ENCODE measurements around the gene NRG2.

The NRG2 gene

DNA sequence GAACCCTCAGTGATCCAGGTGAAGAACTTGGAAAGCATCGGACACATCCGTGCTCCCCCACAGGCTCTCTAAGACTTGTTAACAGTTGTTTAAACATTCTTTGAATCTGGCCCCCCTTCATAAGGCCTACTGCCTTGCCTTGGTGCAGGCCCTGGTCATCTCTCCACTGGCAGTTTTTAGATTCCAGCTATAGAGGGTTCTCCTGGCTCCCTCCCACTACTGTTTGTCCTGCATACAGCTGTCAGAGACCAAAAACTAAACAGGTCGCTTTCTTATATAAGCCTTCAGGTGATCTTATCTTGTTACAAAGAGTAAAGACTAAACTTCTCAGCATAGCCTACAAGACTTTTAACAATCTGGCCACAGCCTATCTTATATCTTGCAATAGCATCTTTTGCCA lies 32.3 kb downstream of the NRG2 start:
- ATAC-seq = no peak

DNA sequence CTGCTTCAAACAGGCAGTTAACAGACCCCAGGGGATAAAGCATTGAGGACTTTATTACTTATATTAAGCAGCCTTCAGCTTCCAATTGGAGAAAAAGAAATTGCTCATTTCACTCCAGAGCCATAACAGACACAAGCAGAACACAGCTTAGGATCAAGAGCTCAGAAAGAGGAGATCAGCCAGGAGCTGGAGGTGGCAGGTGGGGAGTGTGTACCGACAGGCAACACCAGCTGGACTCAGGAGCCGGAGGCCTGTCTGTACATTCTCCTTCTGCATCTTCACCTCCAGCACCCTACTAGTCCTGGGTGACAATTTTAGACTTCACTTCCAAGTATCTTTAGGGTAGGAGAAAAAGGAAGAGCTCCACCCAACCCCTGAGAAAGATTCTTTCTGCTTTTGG lies 35.8 kb downstream of the NRG2 start:
- TF ChIP-seq, protein P1, sequence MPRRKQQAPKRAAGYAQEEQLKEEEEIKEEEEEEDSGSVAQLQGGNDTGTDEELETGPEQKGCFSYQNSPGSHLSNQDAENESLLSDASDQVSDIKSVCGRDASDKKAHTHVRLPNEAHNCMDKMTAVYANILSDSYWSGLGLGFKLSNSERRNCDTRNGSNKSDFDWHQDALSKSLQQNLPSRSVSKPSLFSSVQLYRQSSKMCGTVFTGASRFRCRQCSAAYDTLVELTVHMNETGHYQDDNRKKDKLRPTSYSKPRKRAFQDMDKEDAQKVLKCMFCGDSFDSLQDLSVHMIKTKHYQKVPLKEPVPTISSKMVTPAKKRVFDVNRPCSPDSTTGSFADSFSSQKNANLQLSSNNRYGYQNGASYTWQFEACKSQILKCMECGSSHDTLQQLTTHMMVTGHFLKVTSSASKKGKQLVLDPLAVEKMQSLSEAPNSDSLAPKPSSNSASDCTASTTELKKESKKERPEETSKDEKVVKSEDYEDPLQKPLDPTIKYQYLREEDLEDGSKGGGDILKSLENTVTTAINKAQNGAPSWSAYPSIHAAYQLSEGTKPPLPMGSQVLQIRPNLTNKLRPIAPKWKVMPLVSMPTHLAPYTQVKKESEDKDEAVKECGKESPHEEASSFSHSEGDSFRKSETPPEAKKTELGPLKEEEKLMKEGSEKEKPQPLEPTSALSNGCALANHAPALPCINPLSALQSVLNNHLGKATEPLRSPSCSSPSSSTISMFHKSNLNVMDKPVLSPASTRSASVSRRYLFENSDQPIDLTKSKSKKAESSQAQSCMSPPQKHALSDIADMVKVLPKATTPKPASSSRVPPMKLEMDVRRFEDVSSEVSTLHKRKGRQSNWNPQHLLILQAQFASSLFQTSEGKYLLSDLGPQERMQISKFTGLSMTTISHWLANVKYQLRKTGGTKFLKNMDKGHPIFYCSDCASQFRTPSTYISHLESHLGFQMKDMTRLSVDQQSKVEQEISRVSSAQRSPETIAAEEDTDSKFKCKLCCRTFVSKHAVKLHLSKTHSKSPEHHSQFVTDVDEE (CRISPR knock-in tag; IDR thresholded peaks at IDR 0.05) = no peak
- TF ChIP-seq ZC3H10 (CRISPR knock-in tag; IDR thresholded peaks at IDR 0.05) = no peak
- no peak for TF ChIP-seq RARB (CRISPR knock-in tag; IDR thresholded peaks at IDR 0.05)
- TF ChIP-seq, protein P2, sequence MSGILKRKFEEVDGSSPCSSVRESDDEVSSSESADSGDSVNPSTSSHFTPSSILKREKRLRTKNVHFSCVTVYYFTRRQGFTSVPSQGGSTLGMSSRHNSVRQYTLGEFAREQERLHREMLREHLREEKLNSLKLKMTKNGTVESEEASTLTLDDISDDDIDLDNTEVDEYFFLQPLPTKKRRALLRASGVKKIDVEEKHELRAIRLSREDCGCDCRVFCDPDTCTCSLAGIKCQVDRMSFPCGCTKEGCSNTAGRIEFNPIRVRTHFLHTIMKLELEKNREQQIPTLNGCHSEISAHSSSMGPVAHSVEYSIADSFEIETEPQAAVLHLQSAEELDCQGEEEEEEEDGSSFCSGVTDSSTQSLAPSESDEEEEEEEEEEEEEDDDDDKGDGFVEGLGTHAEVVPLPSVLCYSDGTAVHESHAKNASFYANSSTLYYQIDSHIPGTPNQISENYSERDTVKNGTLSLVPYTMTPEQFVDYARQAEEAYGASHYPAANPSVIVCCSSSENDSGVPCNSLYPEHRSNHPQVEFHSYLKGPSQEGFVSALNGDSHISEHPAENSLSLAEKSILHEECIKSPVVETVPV (CRISPR knock-in tag; IDR thresholded peaks at IDR 0.05) = no peak
- no peak for TF ChIP-seq TCF4 (CRISPR knock-in tag; IDR thresholded peaks at IDR 0.05; ENCODE audit: borderline replicate concordance)

More for the DNA sequence above, 32.3 kb downstream of the NRG2 start:
- no peak for TF ChIP-seq ZNF70 (CRISPR knock-in tag; IDR thresholded peaks at IDR 0.05)
- no peak for TF ChIP-seq CSDC2 (CRISPR knock-in tag; IDR thresholded peaks at IDR 0.05)
- no peak for TF ChIP-seq OSR1 (CRISPR knock-in tag; IDR thresholded peaks at IDR 0.05)
- TF ChIP-seq GLIS3 (CRISPR knock-in tag; IDR thresholded peaks at IDR 0.05) = no peak
- TF ChIP-seq TCF4 (CRISPR knock-in tag; IDR thresholded peaks at IDR 0.05; ENCODE audit: borderline replicate concordance) = no peak
- no peak for TF ChIP-seq ZC3H10 (CRISPR knock-in tag; IDR thresholded peaks at IDR 0.05)
- TF ChIP-seq ARNTL (CRISPR knock-in tag; IDR thresholded peaks at IDR 0.05; ENCODE audit: borderline replicate concordance, low read depth) = no peak
- TF ChIP-seq, protein P1 (CRISPR knock-in tag; IDR thresholded peaks at IDR 0.05) = no peak
- TF ChIP-seq ZNF565 (CRISPR knock-in tag; conservative IDR thresholded peaks at IDR 0.05; ENCODE audit: low read depth) = no peak
- TF ChIP-seq PPARA (CRISPR knock-in tag; IDR thresholded peaks at IDR 0.05; ENCODE audit: borderline replicate concordance) = no peak
- no peak for TF ChIP-seq ISL1 (CRISPR knock-in tag; IDR thresholded peaks at IDR 0.05)
- no peak for TF ChIP-seq ZFP30 (CRISPR knock-in tag; IDR thresholded peaks at IDR 0.05)
- TF ChIP-seq ZFP3 (CRISPR knock-in tag; IDR thresholded peaks at IDR 0.05) = no peak
- TF ChIP-seq ESRRG (CRISPR knock-in tag; IDR thresholded peaks at IDR 0.05) = no peak
- TF ChIP-seq, protein P3, sequence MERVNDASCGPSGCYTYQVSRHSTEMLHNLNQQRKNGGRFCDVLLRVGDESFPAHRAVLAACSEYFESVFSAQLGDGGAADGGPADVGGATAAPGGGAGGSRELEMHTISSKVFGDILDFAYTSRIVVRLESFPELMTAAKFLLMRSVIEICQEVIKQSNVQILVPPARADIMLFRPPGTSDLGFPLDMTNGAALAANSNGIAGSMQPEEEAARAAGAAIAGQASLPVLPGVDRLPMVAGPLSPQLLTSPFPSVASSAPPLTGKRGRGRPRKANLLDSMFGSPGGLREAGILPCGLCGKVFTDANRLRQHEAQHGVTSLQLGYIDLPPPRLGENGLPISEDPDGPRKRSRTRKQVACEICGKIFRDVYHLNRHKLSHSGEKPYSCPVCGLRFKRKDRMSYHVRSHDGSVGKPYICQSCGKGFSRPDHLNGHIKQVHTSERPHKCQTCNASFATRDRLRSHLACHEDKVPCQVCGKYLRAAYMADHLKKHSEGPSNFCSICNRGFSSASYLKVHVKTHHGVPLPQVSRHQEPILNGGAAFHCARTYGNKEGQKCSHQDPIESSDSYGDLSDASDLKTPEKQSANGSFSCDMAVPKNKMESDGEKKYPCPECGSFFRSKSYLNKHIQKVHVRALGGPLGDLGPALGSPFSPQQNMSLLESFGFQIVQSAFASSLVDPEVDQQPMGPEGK (CRISPR knock-in tag; IDR thresholded peaks at IDR 0.05; ENCODE audit: borderline replicate concordance) = no peak
- TF ChIP-seq, protein P4, sequence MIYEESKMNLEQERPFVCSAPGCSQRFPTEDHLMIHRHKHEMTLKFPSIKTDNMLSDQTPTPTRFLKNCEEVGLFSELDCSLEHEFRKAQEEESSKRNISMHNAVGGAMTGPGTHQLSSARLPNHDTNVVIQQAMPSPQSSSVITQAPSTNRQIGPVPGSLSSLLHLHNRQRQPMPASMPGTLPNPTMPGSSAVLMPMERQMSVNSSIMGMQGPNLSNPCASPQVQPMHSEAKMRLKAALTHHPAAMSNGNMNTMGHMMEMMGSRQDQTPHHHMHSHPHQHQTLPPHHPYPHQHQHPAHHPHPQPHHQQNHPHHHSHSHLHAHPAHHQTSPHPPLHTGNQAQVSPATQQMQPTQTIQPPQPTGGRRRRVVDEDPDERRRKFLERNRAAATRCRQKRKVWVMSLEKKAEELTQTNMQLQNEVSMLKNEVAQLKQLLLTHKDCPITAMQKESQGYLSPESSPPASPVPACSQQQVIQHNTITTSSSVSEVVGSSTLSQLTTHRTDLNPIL (CRISPR knock-in tag; IDR thresholded peaks at IDR 0.05; ENCODE audit: low read depth) = no peak
- no peak for TF ChIP-seq RARB (CRISPR knock-in tag; IDR thresholded peaks at IDR 0.05)
- no peak for TF ChIP-seq TOX (CRISPR knock-in tag; IDR thresholded peaks at IDR 0.05; ENCODE audit: borderline replicate concordance)
- TF ChIP-seq, protein P2 (CRISPR knock-in tag; IDR thresholded peaks at IDR 0.05) = no peak

More for the DNA sequence above, 35.8 kb downstream of the NRG2 start:
- ATAC-seq = no peak
